ENCODE measurements around the gene ZCCHC4.
"Not testable (repeated sequence)": the region's sequence is repeated elsewhere in the genome, so short reads cannot be mapped to it uniquely, and the experiment has no call there.

The ZCCHC4 gene

GRCh38 chr4:25372549-25372948, 60.0 kb downstream of the ZCCHC4 start:
- not testable (repeated sequence) for H3K36me3 ChIP-seq (ENCODE audit: control insufficient read depth, insufficient read depth, low read length); H3K4me3 ChIP-seq (ENCODE audit: insufficient read depth, low read depth, low read length); H3K4me1 ChIP-seq (ENCODE audit: control insufficient read depth, insufficient read depth, low read length); H3K27ac ChIP-seq (ENCODE audit: insufficient read depth, low read depth, low read length, poor library complexity, severe bottlenecking); H3K9me3 ChIP-seq (ENCODE audit: control insufficient read depth, low read length); H3K27me3 ChIP-seq (ENCODE audit: control insufficient read depth, insufficient read depth, low read length, poor library complexity, severe bottlenecking)
- WGBS, 2 experiments: 94 to 95% methylated on average over 9 of the region's 9 CpGs

- H3K9me3 ChIP-seq (ENCODE audit: control insufficient read depth, low read length): no peaks in the 10 kb centered on the region
- H3K36me3 ChIP-seq (ENCODE audit: control insufficient read depth, insufficient read depth, low read length): no peaks in the 10 kb centered on the region
- WGBS, 2 experiments: 0 to 1% methylated on average over 73 to 74 of the region's 74 CpGs
- H3K27me3 ChIP-seq (ENCODE audit: control insufficient read depth, insufficient read depth, low read length, poor library complexity, severe bottlenecking): no peaks in the 10 kb centered on the region
- peak within 1 kb of the TSS; percentile 88 for H3K4me3 ChIP-seq (ENCODE audit: insufficient read depth, low read depth, low read length)
- peaks cover 10% of the 10 kb centered on the region for H3K4me1 ChIP-seq (ENCODE audit: control insufficient read depth, insufficient read depth, low read length)
- H3K27ac ChIP-seq (ENCODE audit: insufficient read depth, low read depth, low read length, poor library complexity, severe bottlenecking): no peak within 1 kb of the TSS
Measured at GRCh38 chr4:25376754-25377571, 64.4 kb downstream of the ZCCHC4 start, which contains the start of gene ANAPC4. Gene ANAPC4, plus strand, starts transcription at chr4:25377263. Its CDS starts 165 bp downstream, at chr4:25377428.

- no peak overlapping the region for H3K27ac ChIP-seq (ENCODE audit: insufficient read depth, low read depth, low read length, poor library complexity, severe bottlenecking)
- WGBS, 2 experiments: 29% methylated on average over 17 to 18 of the region's 18 CpGs
Measured at GRCh38 chr4:25377572-25378436, 65.2 kb downstream of the ZCCHC4 start.

GRCh38 chr4:25378437-25378743, 65.8 kb downstream of the ZCCHC4 start:
- WGBS, 2 experiments: 63 to 69% methylated on average over 6 of the region's 6 CpGs
- H3K4me3 ChIP-seq (ENCODE audit: insufficient read depth, low read depth, low read length): peak overlapping the region; percentile 88

More at GRCh38 chr4:25377572-25378436, 65.2 kb downstream of the ZCCHC4 start:
- Histone ChIP-seq H3K36me3 (ENCODE audit: control insufficient read depth, insufficient read depth, low read length) (no peaks in the 10 kb centered on the region), H3K4me1 (ENCODE audit: control insufficient read depth, insufficient read depth, low read length) (peaks cover 10% of the 10 kb centered on the region), H3K4me3 (ENCODE audit: insufficient read depth, low read depth, low read length) (peak overlapping the region; percentile 88), H3K9me3 (ENCODE audit: control insufficient read depth, low read length) (no peaks in the 10 kb centered on the region), H3K27me3 (ENCODE audit: control insufficient read depth, insufficient read depth, low read length, poor library complexity, severe bottlenecking) (no peaks in the 10 kb centered on the region)

GRCh38 chr4:25379591-25379990, 67.0 kb downstream of the ZCCHC4 start:
- no peaks in the 10 kb centered on the region for H3K36me3 ChIP-seq (ENCODE audit: control insufficient read depth, insufficient read depth, low read length)
- H3K9me3 ChIP-seq (ENCODE audit: control insufficient read depth, low read length): no peaks in the 10 kb centered on the region
- no peak overlapping the region for H3K27ac ChIP-seq (ENCODE audit: insufficient read depth, low read depth, low read length, poor library complexity, severe bottlenecking)
- H3K27me3 ChIP-seq (ENCODE audit: control insufficient read depth, insufficient read depth, low read length, poor library complexity, severe bottlenecking): no peaks in the 10 kb centered on the region
- 91 to 94% methylated on average over 2 of the region's 2 CpGs for WGBS, 2 experiments
- peaks cover 10% of the 10 kb centered on the region for H3K4me1 ChIP-seq (ENCODE audit: control insufficient read depth, insufficient read depth, low read length)
- H3K4me3 ChIP-seq (ENCODE audit: insufficient read depth, low read depth, low read length): no peak overlapping the region

More at GRCh38 chr4:25378437-25378743, 65.8 kb downstream of the ZCCHC4 start:
- Histone ChIP-seq H3K4me1 (ENCODE audit: control insufficient read depth, insufficient read depth, low read length) (peaks cover 10% of the 10 kb centered on the region), H3K27ac (ENCODE audit: insufficient read depth, low read depth, low read length, poor library complexity, severe bottlenecking) (no peak overlapping the region), H3K27me3 (ENCODE audit: control insufficient read depth, insufficient read depth, low read length, poor library complexity, severe bottlenecking) (no peaks in the 10 kb centered on the region), H3K9me3 (ENCODE audit: control insufficient read depth, low read length) (no peaks in the 10 kb centered on the region), H3K36me3 (ENCODE audit: control insufficient read depth, insufficient read depth, low read length) (no peaks in the 10 kb centered on the region)

- H3K4me1 ChIP-seq (ENCODE audit: control insufficient read depth, insufficient read depth, low read length): peaks cover 1% of the 10 kb centered on the region
- no peak overlapping the region for H3K27ac ChIP-seq (ENCODE audit: insufficient read depth, low read depth, low read length, poor library complexity, severe bottlenecking)
- H3K36me3 ChIP-seq (ENCODE audit: control insufficient read depth, insufficient read depth, low read length): no peaks in the 10 kb centered on the region
- H3K9me3 ChIP-seq (ENCODE audit: control insufficient read depth, low read length): no peaks in the 10 kb centered on the region
- no peaks in the 10 kb centered on the region for H3K27me3 ChIP-seq (ENCODE audit: control insufficient read depth, insufficient read depth, low read length, poor library complexity, severe bottlenecking)
- no peak overlapping the region for H3K4me3 ChIP-seq (ENCODE audit: insufficient read depth, low read depth, low read length)
- WGBS, 2 experiments: 69 to 73% methylated on average over 2 of the region's 2 CpGs
Measured at GRCh38 chr4:25383647-25384046, 71.1 kb downstream of the ZCCHC4 start.

GRCh38 chr4:25386926-25387325, 74.4 kb downstream of the ZCCHC4 start:
- no peaks in the 10 kb centered on the region for H3K9me3 ChIP-seq (ENCODE audit: control insufficient read depth, low read length)
- peaks cover 11% of the 10 kb centered on the region for H3K36me3 ChIP-seq (ENCODE audit: control insufficient read depth, insufficient read depth, low read length)
- no peaks in the 10 kb centered on the region for H3K27me3 ChIP-seq (ENCODE audit: control insufficient read depth, insufficient read depth, low read length, poor library complexity, severe bottlenecking)
- 100% methylated on average over 2 of the region's 2 CpGs; no CpG with 5 or more reads in 1 of the 2 experiments for WGBS, 2 experiments
- H3K27ac ChIP-seq (ENCODE audit: insufficient read depth, low read depth, low read length, poor library complexity, severe bottlenecking): no peak overlapping the region
- H3K4me1 ChIP-seq (ENCODE audit: control insufficient read depth, insufficient read depth, low read length): no peaks in the 10 kb centered on the region
- H3K4me3 ChIP-seq (ENCODE audit: insufficient read depth, low read depth, low read length): no peak overlapping the region

- no peak overlapping the region for H3K4me3 ChIP-seq (ENCODE audit: insufficient read depth, low read depth, low read length)
- H3K9me3 ChIP-seq (ENCODE audit: control insufficient read depth, low read length): no peaks in the 10 kb centered on the region
- WGBS, 2 experiments: 93 to 96% methylated on average over 3 of the region's 3 CpGs
- peaks cover 38% of the 10 kb centered on the region for H3K36me3 ChIP-seq (ENCODE audit: control insufficient read depth, insufficient read depth, low read length)
- no peak overlapping the region for H3K27ac ChIP-seq (ENCODE audit: insufficient read depth, low read depth, low read length, poor library complexity, severe bottlenecking)
- no peaks in the 10 kb centered on the region for H3K27me3 ChIP-seq (ENCODE audit: control insufficient read depth, insufficient read depth, low read length, poor library complexity, severe bottlenecking)
- no peaks in the 10 kb centered on the region for H3K4me1 ChIP-seq (ENCODE audit: control insufficient read depth, insufficient read depth, low read length)
Measured at GRCh38 chr4:25397305-25397704, 84.7 kb downstream of the ZCCHC4 start.

- no peak overlapping the region for H3K4me3 ChIP-seq (ENCODE audit: insufficient read depth, low read depth, low read length)
- no peak overlapping the region for H3K27ac ChIP-seq (ENCODE audit: insufficient read depth, low read depth, low read length, poor library complexity, severe bottlenecking)
- H3K27me3 ChIP-seq (ENCODE audit: control insufficient read depth, insufficient read depth, low read length, poor library complexity, severe bottlenecking): no peaks in the 10 kb centered on the region
- no peaks in the 10 kb centered on the region for H3K9me3 ChIP-seq (ENCODE audit: control insufficient read depth, low read length)
- H3K4me1 ChIP-seq (ENCODE audit: control insufficient read depth, insufficient read depth, low read length): no peaks in the 10 kb centered on the region
- H3K36me3 ChIP-seq (ENCODE audit: control insufficient read depth, insufficient read depth, low read length): peaks cover 29% of the 10 kb centered on the region
- WGBS, 2 experiments: 97% methylated on average over 4 of the region's 4 CpGs
Measured at GRCh38 chr4:25399510-25399909, 86.9 kb downstream of the ZCCHC4 start.

GRCh38 chr4:25401066-25401465, 88.5 kb downstream of the ZCCHC4 start:
- no peak overlapping the region for H3K4me3 ChIP-seq (ENCODE audit: insufficient read depth, low read depth, low read length)
- peaks cover 21% of the 10 kb centered on the region for H3K36me3 ChIP-seq (ENCODE audit: control insufficient read depth, insufficient read depth, low read length)
- H3K4me1 ChIP-seq (ENCODE audit: control insufficient read depth, insufficient read depth, low read length): no peaks in the 10 kb centered on the region
- no peak overlapping the region for H3K27ac ChIP-seq (ENCODE audit: insufficient read depth, low read depth, low read length, poor library complexity, severe bottlenecking)
- no peaks in the 10 kb centered on the region for H3K27me3 ChIP-seq (ENCODE audit: control insufficient read depth, insufficient read depth, low read length, poor library complexity, severe bottlenecking)
- H3K9me3 ChIP-seq (ENCODE audit: control insufficient read depth, low read length): no peaks in the 10 kb centered on the region
- WGBS, 2 experiments: 90 to 95% methylated on average over 3 of the region's 3 CpGs
